ENCODE data around the gene TBATA.
"Not testable (repeated sequence)": the region's sequence is repeated elsewhere in the genome, so short reads cannot be mapped to it uniquely, and the experiment has no call there.

Gene TBATA

GRCh38 chr10:70777063-70777875, 7.9 kb downstream of the TBATA start:
- DNase-seq, result no peak

DNA sequence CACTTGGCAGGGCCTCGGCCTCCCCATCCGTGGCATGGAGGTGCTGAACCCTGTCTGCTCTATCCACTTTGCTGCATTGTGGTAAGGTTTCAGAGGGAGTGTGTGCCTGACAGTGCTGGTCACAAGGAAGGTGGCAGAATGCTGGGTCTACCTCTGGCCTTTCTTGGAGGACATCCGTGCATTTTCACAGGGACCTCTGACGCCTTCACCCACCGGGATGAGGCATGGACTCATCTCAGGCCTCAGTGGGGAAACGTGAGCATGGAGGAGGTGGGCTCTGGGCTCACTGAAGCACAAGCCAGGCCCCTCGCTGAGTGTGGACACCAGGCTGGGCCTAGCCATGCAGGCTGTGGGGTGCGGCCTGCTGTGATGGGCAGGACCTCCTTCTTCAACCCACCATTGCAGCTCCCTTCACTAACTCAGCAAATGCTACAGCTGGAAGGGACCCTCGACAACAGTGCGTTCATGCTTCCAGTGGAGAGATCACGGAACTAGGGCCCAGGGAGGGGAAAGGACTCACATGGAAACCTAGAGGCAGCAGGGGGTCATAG, 8.6 kb downstream of the TBATA start:
- no peak for DNase-seq

- DNase-seq, result no peak
Measured at GRCh38 chr10:70775679-70776454, 9.3 kb downstream of the TBATA start.

DNA sequence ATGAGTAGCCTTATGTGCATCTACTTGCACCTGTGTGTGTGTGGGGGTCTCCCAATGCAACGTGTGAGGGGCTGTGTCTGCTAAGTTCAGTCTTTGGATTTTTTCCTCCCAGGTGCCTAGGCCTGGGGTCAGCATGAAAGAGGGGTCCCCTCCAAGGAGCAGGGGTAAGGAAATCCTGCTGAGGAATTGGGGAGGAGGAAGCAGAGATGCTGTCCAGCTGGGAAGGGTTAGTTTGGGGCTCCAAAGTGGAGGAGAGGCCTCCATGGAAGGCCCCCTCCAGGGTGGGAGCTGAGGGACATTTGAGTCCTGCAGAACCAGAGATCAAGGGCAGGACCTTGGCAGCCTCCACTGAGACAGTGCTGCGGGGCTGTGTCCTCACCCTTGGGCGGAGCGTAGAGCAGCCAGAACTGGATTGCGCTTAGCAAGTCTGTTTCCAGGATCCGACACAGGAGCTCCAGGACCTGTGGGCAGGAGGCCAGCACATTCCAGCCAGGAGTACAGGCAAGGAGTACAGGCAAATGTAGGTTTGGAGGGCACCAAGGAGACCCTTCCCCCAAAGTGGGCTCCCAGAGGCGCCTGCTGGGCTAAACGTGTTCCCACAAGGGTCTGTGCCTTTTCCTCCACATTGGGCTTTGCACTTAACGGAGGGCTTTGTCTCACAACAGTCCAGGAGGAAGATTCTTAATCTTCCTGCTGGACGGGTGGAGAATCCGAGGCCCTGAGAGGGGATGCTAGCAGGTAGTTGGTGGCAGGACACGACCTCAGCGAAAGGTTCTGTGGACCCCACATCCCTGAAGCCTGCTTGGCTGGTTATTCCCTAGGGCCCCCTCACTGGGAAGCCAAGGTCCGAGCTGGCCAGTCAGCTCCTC, 10.1 kb downstream of the TBATA start:
- no peak for DNase-seq

DNA sequence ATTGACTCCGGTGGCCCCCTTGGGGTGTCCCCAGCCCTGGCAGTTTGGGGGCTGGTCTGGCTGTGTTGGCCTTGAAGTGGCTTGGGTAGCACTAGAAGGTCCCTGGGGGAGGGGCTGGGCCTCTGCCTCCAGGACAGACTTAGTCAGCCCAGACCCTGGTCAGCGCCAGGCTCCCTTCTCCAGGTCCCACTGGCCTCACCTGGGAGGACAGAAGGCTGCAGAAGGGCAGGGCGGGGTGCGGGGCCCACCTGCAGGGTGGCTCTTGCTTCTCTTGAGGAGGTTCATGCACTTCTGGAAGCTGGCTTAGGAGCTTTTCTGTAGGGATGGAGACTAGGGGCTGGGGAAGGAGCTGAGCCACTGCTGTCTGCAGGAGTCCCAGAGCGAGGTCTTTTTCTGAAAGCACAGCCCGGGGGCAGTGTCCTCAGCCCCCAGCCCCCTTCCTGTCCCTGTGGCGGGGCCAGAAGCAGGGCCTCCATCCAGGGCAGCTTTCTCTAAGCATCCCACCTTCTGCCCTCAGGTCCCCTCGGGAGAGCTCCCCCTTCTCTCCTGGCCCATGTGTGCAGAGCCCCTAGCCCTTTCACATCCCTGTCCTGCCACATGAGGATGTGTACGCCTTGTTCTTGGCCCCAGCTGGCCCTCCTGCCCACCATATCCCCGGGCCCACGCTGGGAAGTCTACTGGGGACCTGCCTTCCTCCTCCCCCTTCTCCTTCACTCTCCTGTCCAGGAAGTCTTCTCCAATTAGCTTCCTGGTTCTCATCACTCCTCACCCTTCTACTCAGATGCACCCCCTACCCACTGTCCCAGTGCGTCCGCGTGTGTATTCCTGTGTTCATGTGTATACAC, 11.0 kb downstream of the TBATA start:
- DNase-seq, result no peak

DNA sequence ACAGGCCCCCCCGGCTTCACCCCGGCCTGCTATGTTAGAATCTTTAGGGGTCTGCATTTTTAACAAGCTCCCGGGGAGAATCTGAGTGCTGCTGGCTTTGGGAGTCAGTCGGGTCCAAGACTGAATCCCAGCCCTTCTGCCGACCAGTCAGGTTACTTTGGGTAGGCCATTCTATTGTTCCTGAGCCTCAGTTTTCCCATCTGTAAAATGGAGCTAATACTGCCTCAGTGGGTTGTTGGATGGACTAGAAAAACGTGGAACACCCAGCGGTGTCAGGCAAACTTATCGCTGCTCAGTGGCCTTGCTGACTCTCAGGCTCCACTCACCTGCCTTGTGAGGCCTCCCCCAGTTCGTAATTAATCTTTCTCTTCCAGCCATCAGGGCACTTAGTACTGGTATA, 11.7 kb downstream of the TBATA start:
- DNase-seq, result no peak

- no peak for DNase-seq
Measured at GRCh38 chr10:70772627-70773026, 12.6 kb downstream of the TBATA start.

- no peak for DNase-seq
Measured at GRCh38 chr10:70771311-70772194, 13.6 kb downstream of the TBATA start.

GRCh38 chr10:70770516-70770915, 14.7 kb downstream of the TBATA start:
- DNase-seq, result not testable (repeated sequence)

DNA sequence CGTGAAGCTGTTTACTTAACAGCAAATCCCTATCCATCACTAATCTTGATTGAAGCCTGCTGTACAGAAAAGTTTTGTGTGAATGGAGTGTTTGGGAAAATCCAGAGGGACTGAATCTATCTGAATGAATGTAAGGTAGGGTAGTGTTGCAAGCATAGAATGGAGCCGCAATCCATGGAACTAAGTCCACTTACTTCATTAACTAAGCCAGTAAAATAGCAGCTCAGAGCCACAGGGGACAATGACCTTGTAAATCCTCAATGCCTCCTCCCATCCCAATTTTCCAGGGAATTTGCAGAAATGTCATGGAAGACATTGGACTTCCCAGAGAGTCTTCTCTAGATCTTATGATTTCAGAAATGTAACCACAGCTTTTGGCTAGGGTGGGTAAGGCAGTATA, 15.2 kb downstream of the TBATA start:
- DNase-seq, result no peak

GRCh38 chr10:70769121-70769520, 16.1 kb downstream of the TBATA start:
- no peak for DNase-seq

GRCh38 chr10:70768026-70768685, 17.0 kb downstream of the TBATA start:
- not testable (repeated sequence) for DNase-seq

GRCh38 chr10:70765794-70766594, 19.2 kb downstream of the TBATA start:
- DNase-seq, result no peak

GRCh38 chr10:70763567-70763966, 21.6 kb downstream of the TBATA start:
- no peak for DNase-seq

GRCh38 chr10:70762441-70763175, 22.6 kb downstream of the TBATA start:
- DNase-seq, result no peak

GRCh38 chr10:70761727-70762350, 23.3 kb downstream of the TBATA start:
- no peak for DNase-seq

GRCh38 chr10:70761031-70761601, 24.1 kb downstream of the TBATA start:
- DNase-seq, result no peak

GRCh38 chr10:70760271-70760787, 24.8 kb downstream of the TBATA start:
- no peak for DNase-seq
